Mesendoderm (in vitro differentiated cells): Measurements from ENCODE around the gene ENPP7.

ENCODE experiments used
- DNase-seq: peaks from one replicate; pipeline ENCODE4 v3.0.0; 2013
- H2AK5ac ChIP-seq: 2 replicates; pipeline ENCODE4 v1.6.1; 2013; ENCODE audit warnings: low read length, inconsistent platforms
- H2BK120ac ChIP-seq: 2 replicates; pipeline ENCODE4 v1.6.1; 2013; ENCODE audit warnings: low read depth, mild to moderate bottlenecking, low read length, moderate library complexity, mixed read lengths
- H2BK15ac ChIP-seq: replicated peaks from 2 replicates; pipeline ENCODE4 v1.6.1; 2013; ENCODE audit warnings: low read depth, mild to moderate bottlenecking, moderate library complexity
- H2BK5ac ChIP-seq: 2 replicates; pipeline ENCODE4 v1.6.1; 2013; ENCODE audit warnings: low read length, inconsistent platforms
- H3K18ac ChIP-seq: 2 replicates; pipeline ENCODE4 v1.6.1; 2013; ENCODE audit warnings: mild to moderate bottlenecking, low read length, mixed read lengths
- H3K23ac ChIP-seq: one replicate; pipeline ENCODE4 v1.6.1; 2013; ENCODE audit warnings: low read length
- H3K27ac ChIP-seq: 2 replicates; pipeline ENCODE4 v1.5.1; 2013; ENCODE audit warnings: low read depth, mild to moderate bottlenecking, inconsistent platforms, low read length, moderate library complexity
- H3K27me3 ChIP-seq: 2 replicates; pipeline ENCODE4 v1.6.1; 2013; ENCODE audit warnings: low read length, control low read depth, mild to moderate bottlenecking, inconsistent platforms; ENCODE audit not compliant: insufficient read depth, poor library complexity
- H3K36me3 ChIP-seq: 2 replicates; pipeline ENCODE4 v1.6.1; 2013; ENCODE audit warnings: low read length, inconsistent platforms; ENCODE audit not compliant: control insufficient read depth, insufficient read depth
- H3K4ac ChIP-seq: one replicate; pipeline ENCODE4 v1.6.1; 2013; ENCODE audit warnings: low read depth, mild to moderate bottlenecking, low read length, moderate library complexity
- H3K4me1 ChIP-seq: 2 replicates; pipeline ENCODE4 v1.6.1; 2013; ENCODE audit warnings: low read depth, low read length, inconsistent platforms; ENCODE audit not compliant: control insufficient read depth
- H3K4me2 ChIP-seq: 2 replicates; pipeline ENCODE4 v1.6.1; 2013; ENCODE audit warnings: low read length
- H3K4me3 ChIP-seq: 2 replicates; pipeline ENCODE4 v1.5.1; 2013; ENCODE audit warnings: mild to moderate bottlenecking, low read length
- H3K56ac ChIP-seq: one replicate; pipeline ENCODE4 v1.6.1; 2013; ENCODE audit warnings: low read length
- H3K79me1 ChIP-seq: 2 replicates; pipeline ENCODE4 v1.6.1; 2013; ENCODE audit warnings: low read length, inconsistent platforms
- H3K79me2 ChIP-seq: 2 replicates; pipeline ENCODE4 v1.6.1; 2013; ENCODE audit warnings: mild to moderate bottlenecking, low read length; ENCODE audit not compliant: control insufficient read depth, insufficient read depth
- H3K9ac ChIP-seq: 2 replicates; pipeline ENCODE4 v1.6.1; 2013; ENCODE audit warnings: low read length, inconsistent platforms
- H4K5ac ChIP-seq: one replicate; pipeline ENCODE4 v1.6.1; 2013; ENCODE audit warnings: low read length
- H4K8ac ChIP-seq: one replicate; pipeline ENCODE4 v1.6.1; 2013; ENCODE audit warnings: low read depth, mild to moderate bottlenecking, control low read depth, low read length, moderate library complexity
- WGBS: extraction: QIAGEN DNeasy Blood & Tissue Kit; methylation state at CpG from one replicate; pipeline ENCODE4 v1.1.7; 2013; ENCODE audit warnings: low lambda C conversion rate, missing lambda C conversion rate; ENCODE audit not compliant: insufficient coverage; ENCODE audit errors: extremely low coverage; 5-methylcytosine and 5-hydroxymethylcytosine counted together

ENPP7 gene

DNA sequence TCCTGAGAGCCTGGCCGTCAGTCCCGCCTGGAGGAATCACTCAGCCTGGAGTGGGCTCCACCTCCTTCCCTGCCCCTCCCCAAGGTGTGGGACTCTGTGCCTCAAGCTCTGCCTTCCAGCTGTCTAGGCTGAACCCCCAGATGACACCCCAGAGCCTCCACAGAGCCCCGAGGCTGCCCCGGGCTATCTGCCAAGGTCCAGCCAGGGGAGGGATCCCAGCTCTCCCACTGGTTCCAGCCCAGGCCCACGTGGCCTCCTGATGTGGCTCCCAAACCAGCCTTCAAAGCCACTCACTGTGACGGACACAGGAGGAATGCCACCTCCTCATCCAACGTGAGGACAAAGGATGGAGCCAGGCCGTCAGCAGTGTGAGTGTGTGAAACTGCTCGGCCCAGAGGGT, 45.6 kb upstream of the ENPP7 start:
- H3K36me3 ChIP-seq = no peaks in the 10 kb centered on the region
- H2BK5ac ChIP-seq = no peak overlapping the region
- no peak overlapping the region for H3K18ac ChIP-seq
- no peak overlapping the region for H3K56ac ChIP-seq
- H3K4me3 ChIP-seq = no peak overlapping the region
- H3K27ac ChIP-seq = no peak overlapping the region
- no peaks in the 10 kb centered on the region for H3K27me3 ChIP-seq
- no peak overlapping the region for H3K9ac ChIP-seq
- no peak overlapping the region for H3K4ac ChIP-seq
- no peak overlapping the region for H2BK120ac ChIP-seq
- H2AK5ac ChIP-seq = no peak overlapping the region
- H4K5ac ChIP-seq = no peak overlapping the region
- H3K79me2 ChIP-seq = no peaks in the 10 kb centered on the region
- no peak overlapping the region for H4K8ac ChIP-seq
- no peak overlapping the region for H3K4me2 ChIP-seq
- no CpG with 5 or more reads among the region's 9 CpGs for WGBS
- no peaks in the 10 kb centered on the region for H3K79me1 ChIP-seq
- no peak overlapping the region for H3K23ac ChIP-seq
- no peak for DNase-seq
- H3K4me1 ChIP-seq = no peaks in the 10 kb centered on the region
- no peak overlapping the region for H2BK15ac ChIP-seq

DNA sequence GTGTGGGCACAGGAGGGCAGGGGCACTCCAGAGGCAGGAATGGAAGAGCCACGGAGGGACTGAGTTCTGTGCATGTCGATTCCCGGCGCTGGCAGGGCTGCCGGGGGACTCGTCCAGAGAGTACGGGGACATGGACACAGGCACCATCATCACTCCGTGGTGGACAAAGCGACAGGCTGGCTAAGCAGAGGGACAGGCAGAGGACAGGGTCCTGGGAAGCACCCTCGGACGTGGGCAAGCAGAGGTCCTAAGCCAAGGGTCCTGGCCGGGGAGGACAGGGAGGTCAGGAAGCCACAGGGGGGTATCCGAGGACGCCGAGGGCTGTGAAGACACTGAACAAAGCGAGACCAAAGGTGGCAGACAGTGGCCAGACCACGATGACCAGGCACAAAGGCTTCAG, 44.3 kb upstream of the ENPP7 start:
- Histone ChIP-seq H2BK5ac (no peak overlapping the region), H3K4me3 (no peak overlapping the region), H2BK120ac (no peak overlapping the region), H3K18ac (no peak overlapping the region), H2AK5ac (no peak overlapping the region), H3K23ac (no peak overlapping the region), H3K79me1 (no peaks in the 10 kb centered on the region), H3K4me2 (no peak overlapping the region), H3K4me1 (no peaks in the 10 kb centered on the region), H3K27me3 (no peaks in the 10 kb centered on the region), H3K79me2 (no peaks in the 10 kb centered on the region), H3K9ac (no peak overlapping the region), H3K36me3 (no peaks in the 10 kb centered on the region), H2BK15ac (no peak overlapping the region), H4K5ac (no peak overlapping the region), H4K8ac (no peak overlapping the region), H3K4ac (no peak overlapping the region), H3K56ac (no peak overlapping the region), H3K27ac (no peak overlapping the region)
- no peak for DNase-seq
- WGBS = no CpG with 5 or more reads among the region's 17 CpGs

DNA sequence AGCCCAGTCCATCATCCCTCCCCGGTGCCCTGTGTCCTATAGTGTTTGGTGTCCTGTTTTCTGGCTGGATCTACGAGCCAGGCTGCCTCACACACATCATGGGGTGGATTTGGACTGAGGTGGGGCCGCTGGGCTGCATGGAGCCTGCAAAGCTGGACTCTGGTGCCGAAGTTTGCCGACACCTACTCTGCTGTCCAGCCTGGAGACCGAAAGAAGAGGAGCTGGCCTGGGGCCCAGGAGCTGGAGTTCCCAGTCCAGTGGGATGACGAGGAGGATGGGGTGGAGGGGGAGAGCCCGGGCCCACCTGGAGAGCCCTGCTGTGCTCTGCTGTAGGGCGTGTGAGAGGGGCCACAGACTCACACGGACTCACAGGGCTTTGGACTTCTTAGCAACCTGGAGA, 40.3 kb upstream of the ENPP7 start:
- DNase-seq = no peak
- Histone ChIP-seq H3K4me1 (no peaks in the 10 kb centered on the region), H3K56ac (no peak overlapping the region), H3K36me3 (no peaks in the 10 kb centered on the region), H4K5ac (no peak overlapping the region), H2BK120ac (no peak overlapping the region), H3K4me3 (no peak overlapping the region), H3K79me1 (no peaks in the 10 kb centered on the region), H3K18ac (no peak overlapping the region), H2AK5ac (no peak overlapping the region), H3K4ac (no peak overlapping the region), H2BK5ac (no peak overlapping the region), H3K9ac (no peak overlapping the region), H3K79me2 (no peaks in the 10 kb centered on the region), H3K4me2 (no peak overlapping the region), H3K23ac (no peak overlapping the region), H3K27ac (no peak overlapping the region), H4K8ac (no peak overlapping the region), H3K27me3 (no peaks in the 10 kb centered on the region), H2BK15ac (no peak overlapping the region)
- WGBS = no CpG with 5 or more reads among the region's 10 CpGs

DNA sequence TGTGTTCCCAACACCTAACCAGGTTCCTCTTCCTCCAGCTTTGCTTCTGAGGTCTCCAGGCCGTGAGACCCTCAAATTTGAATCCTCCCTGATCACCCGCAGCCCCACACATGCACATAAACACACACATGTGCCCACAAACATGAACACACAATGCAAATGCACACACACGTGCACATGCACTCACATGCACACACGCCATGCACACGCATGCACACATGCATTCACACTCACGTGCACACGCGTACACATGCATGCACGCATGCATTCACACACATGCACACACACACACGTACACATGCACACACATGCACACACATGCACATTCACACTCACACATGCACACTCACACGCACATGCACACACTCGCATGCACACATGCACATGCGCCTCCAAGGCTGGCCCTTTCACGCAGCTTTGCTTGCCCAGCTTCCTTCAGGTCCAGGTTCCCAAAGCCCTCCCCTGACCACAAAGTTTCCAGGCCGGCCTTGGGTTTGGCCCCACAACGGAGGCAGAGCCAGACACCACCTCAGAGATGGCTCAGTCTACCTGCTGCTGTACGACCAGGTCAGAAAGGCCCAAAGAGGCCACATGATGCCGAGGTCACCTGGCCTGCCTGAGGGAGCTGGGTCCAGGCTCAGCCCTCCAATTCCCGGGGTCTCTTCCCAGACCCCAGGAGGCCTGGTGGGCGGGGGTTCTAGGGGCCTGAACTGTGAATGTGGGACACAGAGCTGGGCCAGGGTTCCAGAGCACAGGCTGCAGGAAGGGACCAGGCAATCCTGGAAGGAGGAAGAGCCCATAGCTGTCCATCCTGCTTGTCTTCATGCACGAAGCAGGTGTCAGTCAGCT, 39.5 kb upstream of the ENPP7 start:
- no peak overlapping the region for H3K56ac ChIP-seq
- no peaks in the 10 kb centered on the region for H3K79me1 ChIP-seq
- H3K23ac ChIP-seq = no peak overlapping the region
- WGBS = no CpG with 5 or more reads among the region's 21 CpGs
- H3K79me2 ChIP-seq = no peaks in the 10 kb centered on the region
- H4K8ac ChIP-seq = no peak overlapping the region
- no peak overlapping the region for H2BK15ac ChIP-seq
- no peak overlapping the region for H3K4me2 ChIP-seq
- no peaks in the 10 kb centered on the region for H3K4me1 ChIP-seq
- H2BK5ac ChIP-seq = no peak overlapping the region
- no peak overlapping the region for H3K18ac ChIP-seq
- no peak overlapping the region for H3K4ac ChIP-seq
- H3K27ac ChIP-seq = no peak overlapping the region
- DNase-seq = no peak
- no peaks in the 10 kb centered on the region for H3K36me3 ChIP-seq
- H3K4me3 ChIP-seq = no peak overlapping the region
- H2BK120ac ChIP-seq = no peak overlapping the region
- H4K5ac ChIP-seq = no peak overlapping the region
- H2AK5ac ChIP-seq = no peak overlapping the region
- H3K27me3 ChIP-seq = no peaks in the 10 kb centered on the region
- no peak overlapping the region for H3K9ac ChIP-seq

DNA sequence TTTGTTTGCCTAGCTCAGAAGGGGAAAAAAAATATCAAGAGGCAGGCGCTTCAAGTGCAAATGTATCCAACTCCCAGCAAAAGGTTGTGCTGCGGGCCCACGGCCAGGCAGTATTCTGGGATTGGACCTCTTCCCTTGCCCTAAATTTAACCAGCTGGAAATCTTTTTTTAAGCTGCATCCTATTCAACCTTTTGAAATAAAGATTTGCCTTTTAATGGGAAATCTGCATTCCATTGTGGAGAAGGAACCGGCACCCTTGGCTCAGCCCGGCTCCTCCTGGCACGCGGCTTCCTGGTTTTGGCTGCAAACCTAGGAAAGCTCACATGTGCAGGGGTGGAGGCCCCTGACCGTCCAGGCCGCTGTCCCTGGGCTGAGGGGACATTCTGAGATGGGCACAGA, 38.8 kb upstream of the ENPP7 start:
- Histone ChIP-seq H3K4me1 (no peaks in the 10 kb centered on the region), H3K4me2 (no peak overlapping the region), H3K56ac (no peak overlapping the region), H3K9ac (no peak overlapping the region), H3K18ac (no peak overlapping the region), H3K4ac (no peak overlapping the region), H3K79me2 (no peaks in the 10 kb centered on the region), H3K79me1 (no peaks in the 10 kb centered on the region), H3K27me3 (no peaks in the 10 kb centered on the region), H3K4me3 (no peak overlapping the region), H4K8ac (no peak overlapping the region), H3K27ac (no peak overlapping the region), H2AK5ac (no peak overlapping the region), H3K23ac (no peak overlapping the region), H2BK5ac (no peak overlapping the region), H2BK120ac (no peak overlapping the region), H4K5ac (no peak overlapping the region), H3K36me3 (no peaks in the 10 kb centered on the region), H2BK15ac (no peak overlapping the region)
- no CpG with 5 or more reads among the region's 9 CpGs for WGBS
- no peak for DNase-seq

DNA sequence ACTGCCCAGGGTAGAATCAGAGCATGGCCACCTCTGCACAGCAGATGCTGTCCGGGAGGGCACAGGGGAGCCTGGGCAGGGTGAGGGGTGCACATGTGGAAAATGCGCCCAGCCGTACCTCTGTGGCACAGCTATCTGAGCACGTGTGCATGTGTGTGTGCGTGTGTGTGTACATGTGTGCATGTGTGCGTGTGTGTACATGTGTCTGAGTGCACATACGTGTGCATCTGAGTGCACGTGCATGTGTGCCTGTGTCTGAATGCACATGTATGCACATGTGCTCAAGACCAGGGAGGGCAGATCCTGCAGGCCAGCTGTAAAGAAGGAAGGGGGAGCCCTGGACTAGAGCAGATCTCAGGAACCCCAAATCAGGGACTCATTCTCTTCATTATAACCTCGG, 37.3 kb upstream of the ENPP7 start:
- Histone ChIP-seq H2BK15ac (no peak overlapping the region), H3K79me1 (no peaks in the 10 kb centered on the region), H3K23ac (no peak overlapping the region), H4K8ac (no peak overlapping the region), H3K4me3 (no peak overlapping the region), H3K9ac (no peak overlapping the region), H2BK5ac (no peak overlapping the region), H4K5ac (no peak overlapping the region), H3K27ac (no peak overlapping the region), H3K4me2 (no peak overlapping the region), H3K56ac (no peak overlapping the region), H3K79me2 (no peaks in the 10 kb centered on the region), H3K4ac (no peak overlapping the region), H2AK5ac (no peak overlapping the region), H3K36me3 (no peaks in the 10 kb centered on the region), H3K27me3 (no peaks in the 10 kb centered on the region), H3K4me1 (no peaks in the 10 kb centered on the region), H3K18ac (no peak overlapping the region), H2BK120ac (no peak overlapping the region)
- no peak for DNase-seq
- no CpG with 5 or more reads among the region's 9 CpGs for WGBS
